ENCODE data around the gene WNK2.
"Not testable (repeated sequence)": the region's sequence is repeated elsewhere in the genome, so short reads cannot be mapped to it uniquely, and the experiment has no call there.

The WNK2 gene

DNA sequence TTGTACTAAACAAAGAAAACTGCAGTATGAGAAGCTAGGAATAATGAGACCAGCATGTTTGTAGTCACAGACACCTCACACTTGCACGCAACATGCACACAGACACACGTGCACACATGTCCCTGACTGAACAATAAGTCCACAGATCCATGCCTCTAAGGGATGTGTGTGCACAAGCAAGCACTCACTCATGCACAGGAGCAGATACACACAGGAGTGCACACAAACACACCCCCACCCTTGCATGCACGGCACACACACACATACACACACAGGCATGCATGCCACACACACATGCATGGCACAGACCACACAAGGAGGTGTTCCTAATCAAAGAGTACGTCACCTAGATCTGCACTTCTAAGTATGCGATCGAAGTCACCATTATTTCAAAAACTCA lies 156.2 kb downstream of the WNK2 start:
- Mint-ChIP-seq H3K27ac (no peak overlapping the region), H3K4me3 (no peak overlapping the region), H3K9me3 (ENCODE audit: low read depth) (peaks cover 11% of the 10 kb centered on the region), H3K4me1 (ENCODE audit: low read depth) (no peaks in the 10 kb centered on the region), H3K27me3 (peaks cover 12% of the 10 kb centered on the region), H3K36me3 (peaks cover 15% of the 10 kb centered on the region)

DNA sequence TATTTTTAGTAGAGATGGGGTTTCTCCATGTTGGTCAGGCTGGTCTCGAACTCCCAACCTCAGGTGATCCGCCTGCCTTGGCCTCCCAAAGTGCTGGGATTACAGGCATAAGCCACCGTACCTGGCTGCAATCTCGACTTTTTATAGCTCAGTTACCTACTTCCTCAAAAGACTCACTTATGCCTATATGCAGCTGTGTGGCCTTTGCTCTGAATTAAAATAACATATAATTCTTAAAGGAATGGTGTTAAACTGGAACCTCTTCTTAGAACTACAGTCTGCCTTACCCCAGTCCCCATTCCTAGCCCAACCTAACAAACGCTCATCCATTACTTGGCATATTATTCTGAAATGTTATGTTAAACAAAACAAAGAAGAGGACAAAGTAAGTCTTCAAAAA lies 157.9 kb downstream of the WNK2 start:
- H3K4me1 Mint-ChIP-seq (ENCODE audit: low read depth); H3K4me3 Mint-ChIP-seq; H3K27ac Mint-ChIP-seq: not testable (repeated sequence)
- H3K9me3 Mint-ChIP-seq (ENCODE audit: low read depth) = peaks cover 11% of the 10 kb centered on the region
- peaks cover 22% of the 10 kb centered on the region for H3K27me3 Mint-ChIP-seq
- H3K36me3 Mint-ChIP-seq = peaks cover 17% of the 10 kb centered on the region

DNA sequence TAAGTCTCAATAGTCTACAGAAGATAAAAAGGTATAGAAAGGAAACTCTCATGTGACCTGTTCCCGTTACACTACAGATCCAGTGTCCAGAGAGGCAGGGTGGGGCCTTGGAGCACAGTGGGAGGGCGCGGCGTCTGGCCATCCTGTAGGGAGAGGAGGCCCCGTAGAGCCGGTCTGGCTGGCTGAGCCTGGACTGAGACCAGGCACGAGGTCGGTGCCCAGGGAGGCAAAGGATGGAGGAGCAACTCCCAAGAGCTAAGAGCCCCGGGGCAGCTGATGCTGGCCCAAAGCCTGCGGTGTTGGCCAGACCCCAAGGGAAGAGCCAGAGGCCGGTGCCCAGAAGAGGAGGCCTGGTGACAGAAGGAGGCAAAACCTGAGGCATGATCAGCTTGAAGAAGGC lies 158.5 kb downstream of the WNK2 start:
- not testable (repeated sequence) for H3K4me3 Mint-ChIP-seq; H3K4me1 Mint-ChIP-seq (ENCODE audit: low read depth); H3K9me3 Mint-ChIP-seq (ENCODE audit: low read depth); H3K27ac Mint-ChIP-seq
- Mint-ChIP-seq H3K27me3 (peaks cover 23% of the 10 kb centered on the region), H3K36me3 (peaks cover 13% of the 10 kb centered on the region)

DNA sequence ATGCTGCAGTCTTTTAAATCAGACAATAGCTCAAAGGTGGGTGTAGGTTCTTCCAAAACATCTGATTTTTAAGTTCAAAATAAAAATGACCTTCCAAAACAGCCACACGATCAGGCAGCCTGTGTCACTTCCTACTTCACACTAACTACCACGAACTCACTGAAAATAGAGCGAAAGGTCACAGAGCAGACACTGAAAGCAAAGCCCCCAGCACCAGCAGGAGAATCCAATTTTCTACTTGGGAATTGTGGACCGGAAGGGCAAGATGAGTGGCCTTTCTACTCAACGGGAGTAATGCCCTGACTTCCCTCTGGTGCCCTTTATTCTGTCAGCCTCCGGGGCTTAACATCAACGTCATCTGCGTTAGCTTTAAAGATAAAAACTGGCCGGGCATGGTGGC lies 159.7 kb downstream of the WNK2 start:
- Mint-ChIP-seq H3K4me3 (no peak overlapping the region), H3K27ac (no peak overlapping the region), H3K27me3 (peaks cover 27% of the 10 kb centered on the region), H3K36me3 (peaks cover 7% of the 10 kb centered on the region), H3K9me3 (ENCODE audit: low read depth) (no peaks in the 10 kb centered on the region), H3K4me1 (ENCODE audit: low read depth) (peaks cover 3% of the 10 kb centered on the region)

DNA sequence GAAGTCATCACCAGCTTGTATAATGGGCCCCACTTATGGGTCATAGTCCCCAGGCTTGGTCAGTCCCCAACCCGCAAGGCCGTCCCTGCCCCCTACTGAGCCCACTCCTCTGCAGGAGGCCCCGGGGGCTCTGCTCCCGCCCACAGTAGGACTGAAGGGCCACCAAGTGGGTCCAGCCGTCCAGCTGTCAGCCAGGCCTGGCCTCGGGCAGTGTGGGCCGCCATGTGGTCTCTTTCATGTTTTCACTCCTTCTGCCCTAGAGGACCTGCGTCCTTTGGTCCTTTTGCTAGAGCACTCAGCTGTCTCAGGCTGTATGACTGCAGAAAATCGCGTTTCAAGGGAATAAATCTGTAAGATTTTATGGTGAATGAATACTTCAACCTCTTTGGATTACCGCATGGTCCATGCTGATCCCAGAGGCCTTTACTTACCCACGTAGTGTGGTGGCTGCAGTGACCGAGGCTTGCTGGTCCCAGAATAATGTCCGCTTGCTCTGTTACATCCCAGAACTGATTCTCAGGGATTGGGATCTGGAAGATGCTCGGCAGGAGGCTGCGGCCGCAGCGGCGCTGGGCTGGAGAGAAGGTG lies 161.8 kb downstream of the WNK2 start:
- Mint-ChIP-seq H3K27me3 (peaks cover 23% of the 10 kb centered on the region), H3K4me3 (peak overlapping the region; percentile 27), H3K4me1 (ENCODE audit: low read depth) (peaks cover 3% of the 10 kb centered on the region), H3K36me3 (peaks cover 2% of the 10 kb centered on the region), H3K9me3 (ENCODE audit: low read depth) (no peaks in the 10 kb centered on the region), H3K27ac (no peak overlapping the region)

DNA sequence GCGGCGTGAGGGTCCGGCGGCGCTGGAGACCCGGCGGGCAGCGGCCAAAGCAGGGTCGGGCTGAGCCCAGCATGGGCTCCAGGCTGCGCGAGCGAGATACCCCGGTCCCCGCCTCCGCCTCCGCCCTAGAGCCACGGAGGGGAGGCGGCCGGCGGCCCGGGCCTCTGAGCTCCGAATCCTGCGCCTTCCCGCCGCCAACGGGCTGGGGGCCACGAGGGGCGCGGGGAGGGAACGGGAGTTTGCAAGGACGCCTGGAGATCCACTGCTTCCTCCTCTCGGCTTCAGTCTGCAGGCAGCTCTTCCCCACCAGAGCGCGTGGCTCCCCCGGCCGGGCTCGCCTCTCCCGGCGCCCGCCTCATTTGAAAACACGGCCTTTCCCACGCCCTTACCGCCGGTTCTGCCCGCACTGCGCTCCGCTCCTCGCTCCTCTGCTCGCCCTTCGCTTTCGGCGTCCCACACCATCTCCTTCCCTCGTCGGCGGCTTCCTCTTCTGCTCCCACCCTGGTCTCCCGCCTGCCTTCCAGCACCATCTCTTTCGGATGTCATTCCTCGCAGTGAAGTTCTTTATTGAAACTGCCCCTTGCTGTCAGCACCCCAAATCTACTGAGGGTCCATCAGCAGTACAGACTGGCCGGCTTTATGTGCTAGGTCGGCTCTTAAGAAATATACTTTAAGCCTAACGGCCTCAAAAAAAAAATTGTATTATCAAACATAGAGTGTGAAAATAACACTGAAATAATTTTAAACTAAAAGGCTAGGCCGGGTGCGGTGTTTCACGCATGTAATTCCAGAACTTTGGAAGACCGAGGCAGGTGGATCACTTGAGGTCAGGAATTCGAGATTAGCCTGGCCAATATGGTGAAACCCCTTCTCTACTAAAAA lies 162.5 kb downstream of the WNK2 start:
- peaks cover 2% of the 10 kb centered on the region for H3K36me3 Mint-ChIP-seq
- no peaks in the 10 kb centered on the region for H3K9me3 Mint-ChIP-seq (ENCODE audit: low read depth)
- peak overlapping the region; percentile 82 for H3K4me3 Mint-ChIP-seq
- H3K4me1 Mint-ChIP-seq (ENCODE audit: low read depth) = peaks cover 3% of the 10 kb centered on the region
- peaks cover 21% of the 10 kb centered on the region for H3K27me3 Mint-ChIP-seq
- H3K27ac Mint-ChIP-seq = no peak overlapping the region

DNA sequence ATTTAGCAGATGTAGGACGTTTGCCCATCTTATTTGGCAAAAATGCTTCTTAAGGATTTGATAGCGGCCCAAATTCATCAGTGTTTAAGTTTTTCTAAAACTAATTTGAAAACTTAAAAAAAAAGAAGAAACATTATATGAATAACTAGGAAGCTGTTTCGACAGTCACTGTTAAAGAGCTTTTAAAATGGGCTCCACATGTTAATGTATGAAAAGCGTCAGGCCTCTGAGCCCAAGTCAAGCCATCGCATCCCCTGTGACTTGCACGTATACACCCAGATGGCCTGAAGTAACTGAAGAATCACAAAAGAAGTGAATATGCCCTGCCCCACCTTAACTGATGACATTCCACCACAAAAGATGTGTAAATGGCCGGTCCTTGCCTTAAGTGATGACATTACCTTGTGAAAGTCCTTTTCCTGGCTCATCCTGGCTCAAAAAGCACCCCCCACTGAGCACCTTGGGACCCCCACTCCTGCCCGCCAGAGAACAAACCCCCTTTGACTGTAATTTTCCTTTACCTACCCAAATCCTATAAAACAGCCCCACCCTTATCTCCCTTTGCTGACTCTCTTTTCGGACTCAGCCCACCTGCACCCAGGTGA lies 163.5 kb downstream of the WNK2 start:
- H3K4me3 Mint-ChIP-seq = not testable (repeated sequence)

DNA sequence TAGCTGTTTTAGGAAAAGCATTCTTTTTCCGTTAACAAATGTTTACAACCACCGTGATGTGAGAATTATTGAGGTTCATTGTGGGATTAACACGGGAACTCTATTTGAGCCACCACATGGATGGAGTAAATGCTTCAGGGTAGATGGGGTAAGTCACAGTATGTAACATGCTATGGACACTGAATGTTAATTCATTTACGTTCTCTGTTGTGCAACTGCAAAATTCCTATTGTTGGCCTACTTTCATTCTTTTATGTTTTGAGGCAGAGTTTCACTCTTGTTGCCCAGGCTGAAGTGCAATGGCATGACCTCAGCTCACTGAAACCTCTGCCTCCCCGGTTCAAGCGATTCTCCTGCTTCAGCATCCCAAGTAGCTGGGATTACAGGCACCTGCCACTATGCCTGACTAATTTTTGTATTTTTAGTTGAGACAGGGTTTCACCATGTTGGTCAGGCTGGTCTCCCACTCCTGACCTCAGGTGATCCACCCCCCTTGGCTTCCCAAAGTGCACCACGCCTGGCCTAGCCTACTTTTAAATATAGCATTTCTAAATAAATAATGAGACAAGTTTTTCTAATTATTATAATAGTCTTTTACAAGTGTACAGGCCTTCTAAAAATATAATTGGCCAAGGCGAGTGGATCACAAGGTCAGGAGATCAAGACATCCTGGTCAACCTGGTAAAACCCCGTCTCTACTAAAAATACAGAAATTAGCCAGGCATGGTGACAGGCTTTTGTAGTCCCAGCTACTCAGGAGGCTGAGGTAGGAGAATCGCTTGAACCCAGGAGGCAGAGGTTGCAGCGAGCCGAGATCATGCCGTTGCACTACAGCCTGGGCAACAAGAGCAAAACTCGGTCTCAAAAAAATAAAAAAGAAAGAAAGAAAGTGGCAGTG lies 169.7 kb downstream of the WNK2 start:
- H3K4me3 Mint-ChIP-seq; H3K27me3 Mint-ChIP-seq; H3K4me1 Mint-ChIP-seq (ENCODE audit: low read depth); H3K36me3 Mint-ChIP-seq; H3K27ac Mint-ChIP-seq; H3K9me3 Mint-ChIP-seq (ENCODE audit: low read depth): not testable (repeated sequence)

More for the DNA sequence above, 163.5 kb downstream of the WNK2 start:
- not testable (repeated sequence) for H3K9me3 Mint-ChIP-seq (ENCODE audit: low read depth); H3K27ac Mint-ChIP-seq; H3K4me1 Mint-ChIP-seq (ENCODE audit: low read depth); H3K36me3 Mint-ChIP-seq
- H3K27me3 Mint-ChIP-seq = peaks cover 19% of the 10 kb centered on the region

DNA sequence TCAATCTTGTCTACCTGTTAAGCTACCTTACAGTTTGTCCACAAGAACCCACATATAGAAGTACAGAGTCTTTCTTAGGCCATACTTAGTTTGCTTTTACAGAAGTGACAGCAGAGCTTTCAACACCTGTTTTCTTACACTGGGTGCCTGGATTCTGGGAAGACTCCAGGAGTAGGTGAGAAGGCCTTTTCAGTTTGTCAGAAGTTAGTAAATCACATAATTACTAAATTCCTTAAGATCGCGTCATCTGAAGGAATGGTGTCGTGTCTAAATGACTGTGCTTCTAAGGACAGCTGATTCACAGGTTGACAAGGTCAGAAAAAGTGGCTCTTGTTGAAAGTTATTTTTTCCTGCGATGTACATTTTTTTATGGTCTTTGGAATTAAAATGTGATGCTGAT lies 170.5 kb downstream of the WNK2 start:
- Mint-ChIP-seq H3K4me1 (ENCODE audit: low read depth) (peaks cover 8% of the 10 kb centered on the region), H3K9me3 (ENCODE audit: low read depth) (no peaks in the 10 kb centered on the region), H3K27ac (no peak overlapping the region), H3K27me3 (no peaks in the 10 kb centered on the region), H3K4me3 (no peak overlapping the region), H3K36me3 (no peaks in the 10 kb centered on the region)

DNA sequence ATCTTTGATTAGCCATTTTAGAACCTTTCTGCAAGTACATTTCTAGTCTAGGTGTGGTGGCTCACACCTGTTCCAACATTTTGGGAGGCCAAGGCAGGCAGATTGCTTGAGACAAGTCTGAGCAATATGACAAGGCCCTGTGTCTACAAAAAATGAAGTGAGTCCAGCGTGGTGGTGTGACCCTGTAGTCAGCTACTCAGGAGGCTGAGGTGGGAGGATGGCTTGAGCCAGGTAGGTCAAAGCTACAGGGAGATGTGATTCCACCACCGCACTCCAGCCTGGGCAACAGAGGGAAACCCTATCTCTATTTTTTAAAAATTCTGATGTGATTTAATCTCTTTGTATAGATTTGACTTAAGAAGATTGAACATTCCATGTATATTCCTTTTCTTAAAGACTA lies 171.9 kb downstream of the WNK2 start:
- H3K4me1 Mint-ChIP-seq (ENCODE audit: low read depth) = peaks cover 8% of the 10 kb centered on the region
- peaks cover 3% of the 10 kb centered on the region for H3K36me3 Mint-ChIP-seq
- no peak overlapping the region for H3K4me3 Mint-ChIP-seq
- H3K9me3 Mint-ChIP-seq (ENCODE audit: low read depth) = peaks cover 4% of the 10 kb centered on the region
- H3K27me3 Mint-ChIP-seq = no peaks in the 10 kb centered on the region
- no peak overlapping the region for H3K27ac Mint-ChIP-seq

DNA sequence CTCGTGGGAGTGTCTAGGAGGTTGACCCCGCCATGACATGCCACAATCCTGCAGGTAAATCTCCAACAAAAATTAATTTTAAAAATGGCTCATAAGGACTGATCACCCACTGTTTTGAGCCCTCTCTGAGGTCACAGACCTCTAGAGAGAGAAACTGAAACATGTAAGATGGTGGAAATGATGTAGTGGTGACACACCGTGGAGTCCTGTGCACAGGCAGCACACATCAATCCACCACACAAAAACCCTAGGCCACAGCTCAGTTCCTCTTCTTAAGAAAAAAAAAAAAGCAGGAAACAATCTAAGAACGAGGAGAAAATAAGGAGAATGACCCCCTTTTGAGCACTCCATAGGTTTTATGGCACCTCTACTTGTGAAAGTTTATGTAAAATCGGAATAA lies 173.7 kb downstream of the WNK2 start:
- H3K36me3 Mint-ChIP-seq = peaks cover 3% of the 10 kb centered on the region
- H3K4me3 Mint-ChIP-seq = no peak overlapping the region
- no peaks in the 10 kb centered on the region for H3K27me3 Mint-ChIP-seq
- peaks cover 11% of the 10 kb centered on the region for H3K9me3 Mint-ChIP-seq (ENCODE audit: low read depth)
- H3K4me1 Mint-ChIP-seq (ENCODE audit: low read depth) = peaks cover 8% of the 10 kb centered on the region
- no peak overlapping the region for H3K27ac Mint-ChIP-seq

DNA sequence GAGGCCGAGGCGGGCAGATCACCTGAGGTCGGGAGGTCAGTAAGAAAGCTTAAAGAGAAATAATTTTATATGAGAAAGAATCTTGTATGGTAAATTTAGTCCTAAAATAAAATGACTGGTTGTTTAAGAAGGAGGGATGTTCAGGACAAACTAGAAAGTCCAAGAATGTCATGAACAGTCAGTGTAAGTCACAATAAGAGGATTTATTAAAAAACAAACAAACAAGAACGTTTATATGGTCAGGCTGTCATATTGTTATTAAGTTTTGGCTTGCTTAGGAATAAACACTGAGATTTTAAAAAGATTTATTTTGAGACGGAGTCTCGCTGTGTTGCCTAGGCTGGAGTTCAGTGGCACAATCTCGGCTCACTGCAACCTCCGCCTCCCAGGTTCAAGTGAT lies 176.0 kb downstream of the WNK2 start:
- not testable (repeated sequence) for H3K27ac Mint-ChIP-seq; H3K36me3 Mint-ChIP-seq; H3K4me1 Mint-ChIP-seq (ENCODE audit: low read depth); H3K4me3 Mint-ChIP-seq; H3K27me3 Mint-ChIP-seq
- peaks cover 11% of the 10 kb centered on the region for H3K9me3 Mint-ChIP-seq (ENCODE audit: low read depth)

DNA sequence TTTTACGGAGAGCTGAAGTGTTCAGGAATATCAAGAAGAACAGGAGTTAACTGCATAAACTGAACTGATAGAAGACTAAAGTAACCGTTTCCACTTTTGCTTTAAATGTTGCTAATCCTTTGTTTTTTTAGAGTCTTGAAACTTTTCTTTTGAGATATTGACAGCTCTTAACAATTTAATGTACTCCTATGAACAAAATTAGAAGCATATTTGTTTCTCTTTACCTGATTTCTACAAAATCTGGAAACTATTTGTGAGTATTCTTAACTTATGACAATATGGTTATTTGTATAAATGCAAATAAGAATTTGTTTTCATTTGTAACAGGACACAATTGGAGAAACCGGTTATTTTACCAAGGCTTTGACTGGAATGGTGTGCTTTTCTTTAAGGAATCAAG lies 178.1 kb downstream of the WNK2 start:
- Mint-ChIP-seq H3K9me3 (ENCODE audit: low read depth) (peaks cover 11% of the 10 kb centered on the region), H3K36me3 (peaks cover 5% of the 10 kb centered on the region), H3K4me1 (ENCODE audit: low read depth) (peaks cover 8% of the 10 kb centered on the region), H3K27me3 (no peaks in the 10 kb centered on the region), H3K27ac (no peak overlapping the region), H3K4me3 (no peak overlapping the region)

DNA sequence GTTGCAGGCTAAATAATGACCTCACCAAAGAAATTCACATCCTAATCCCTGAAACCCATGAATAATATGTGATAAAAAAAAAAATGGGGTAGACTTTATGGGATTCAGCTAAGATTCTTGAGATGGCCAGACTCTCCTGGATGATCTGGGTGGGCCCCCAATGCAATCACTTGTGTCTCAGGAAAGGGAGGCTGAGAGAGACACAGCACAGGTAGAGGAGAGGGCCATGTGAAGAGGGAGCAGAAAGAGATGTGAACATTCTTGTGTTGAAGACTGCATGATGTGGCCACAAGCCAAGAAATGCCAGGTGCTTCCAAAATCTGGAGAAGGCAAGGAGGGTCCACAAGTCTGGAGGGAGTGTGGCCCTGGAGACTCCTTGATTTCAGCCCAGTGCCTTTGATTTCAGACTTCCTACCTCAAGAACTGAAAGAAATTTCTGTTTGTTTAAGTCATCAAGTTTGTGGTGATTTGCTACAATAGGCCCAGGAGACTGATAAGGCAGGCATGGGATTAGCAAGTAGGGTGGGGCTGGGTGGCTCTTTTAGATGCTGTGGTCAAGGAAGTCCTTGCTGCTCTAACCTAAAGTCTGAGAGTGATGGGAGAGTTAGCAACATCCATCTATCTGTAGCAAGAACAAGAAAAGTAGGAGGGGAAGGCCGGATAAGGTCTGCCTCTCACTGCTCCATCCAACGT lies 180.9 kb downstream of the WNK2 start:
- H3K9me3 Mint-ChIP-seq (ENCODE audit: low read depth) = peaks cover 11% of the 10 kb centered on the region
- H3K27me3 Mint-ChIP-seq = peaks cover 1% of the 10 kb centered on the region
- no peaks in the 10 kb centered on the region for H3K4me1 Mint-ChIP-seq (ENCODE audit: low read depth)
- no peak overlapping the region for H3K4me3 Mint-ChIP-seq
- peaks cover 5% of the 10 kb centered on the region for H3K36me3 Mint-ChIP-seq
- no peak overlapping the region for H3K27ac Mint-ChIP-seq

All from activated naive CD8-positive, alpha-beta T cell (primary cell).